Small intestine (tissue), 7 donors: Measurements from ENCODE around the gene CRACR2A. TPM values are rescaled to one million over a fixed set of nuclear protein-coding genes. Genes with fewer than 3 reads are reported as not detected.

Experiments
- DNase-seq, 2 donors: peaks; one replicate each; pipeline versions ENCODE4 v3.0.0 to v3.0.0-alpha.2; 2013
- FAIRE-seq: peaks from 2 replicates; lab custom pipeline; 2012; peaks lifted over from hg19 to GRCh38; lab: Jason Lieb, UNC
- H3K27ac ChIP-seq, 3 donors: one replicate each; pipeline ENCODE4 v1.5.1; 2013; ENCODE audit warnings: low read length in 2 of 3, mild to moderate bottlenecking in 2 of 3, control low read depth in 1 of 3, inconsistent platforms in 1 of 3, low read depth in 1 of 3, moderate library complexity in 1 of 3
- H3K27me3 ChIP-seq, 3 donors: one replicate each; pipeline ENCODE4 v1.6.1; 2013; ENCODE audit warnings: low read length in 3 of 3, inconsistent platforms in 1 of 3; ENCODE audit not compliant: control insufficient read depth in 3 of 3, insufficient read depth in 3 of 3
- H3K36me3 ChIP-seq, 3 donors: one replicate each; pipeline ENCODE4 v1.6.1; 2013; ENCODE audit warnings: low read length in 3 of 3, inconsistent platforms in 1 of 3, low read depth in 1 of 3, mild to moderate bottlenecking in 1 of 3, moderate library complexity in 1 of 3; ENCODE audit not compliant: control insufficient read depth in 3 of 3, insufficient read depth in 2 of 3
- H3K4me1 ChIP-seq, 3 donors: one replicate each; pipeline ENCODE4 v1.6.1; 2013; ENCODE audit warnings: low read length in 2 of 3, inconsistent platforms in 1 of 3, low read depth in 1 of 3, mild to moderate bottlenecking in 1 of 3, moderate library complexity in 1 of 3; ENCODE audit not compliant: control insufficient read depth in 3 of 3, insufficient read depth in 2 of 3
- H3K4me3 ChIP-seq, 3 donors: one replicate each; pipeline ENCODE4 v1.5.1; 2013; ENCODE audit warnings: low read length in 3 of 3, control low read depth in 1 of 3, inconsistent platforms in 1 of 3, low read depth in 1 of 3, mild to moderate bottlenecking in 1 of 3, moderate library complexity in 1 of 3
- H3K9me3 ChIP-seq, 2 donors: one replicate each; pipeline ENCODE4 v1.6.1; 2013; ENCODE audit warnings: low read depth in 1 of 2, low read length in 1 of 2; ENCODE audit not compliant: control insufficient read depth in 2 of 2, insufficient read depth in 1 of 2
- WGBS, 3 donors: extraction: QIAGEN DNeasy Blood & Tissue Kit; methylation state at CpG; one replicate each; pipeline ENCODE4 v1.1.7; 2013; 5-methylcytosine and 5-hydroxymethylcytosine counted together
- polyA plus RNA-seq, 4 donors: library from polyadenylated mRNA; stranded (reverse) in 3 of 4; unstranded in 1 of 4; fragments of 200-250 nt in 3 of 4; fragments of 120-200 nt in 1 of 4; gene quantifications; one replicate each; pipeline versions ENCODE4 v1.2.1 to v1.2.3, GENCODE V29; 2013
- donor health status: healthy with polysubstance abuse.
- donor health status: control.
- donor health status: control.
- donor health status: Bipolar disorder and iron deficiency.
- donor health status: healthy.

The CRACR2A gene
- polyA plus RNA-seq, 4 donors: 5.1 to 16.3 (median 8.8) TPM

- Histone ChIP-seq H3K27me3 (peaks cover 0 to 2% (median 0%) of the 10 kb centered on the region in 3 donors), H3K36me3 (no peaks in the 10 kb centered on the region), H3K4me3 (no peak overlapping the region), H3K9me3 (no peaks in the 10 kb centered on the region), H3K4me1 (no peaks in the 10 kb centered on the region), H3K27ac (no peak overlapping the region)
- no peak for DNase-seq
- no peak for FAIRE-seq
- 79 to 88% (median 87%) methylated on average over 7 of the region's 7 CpGs for WGBS, 3 donors
Observed at GRCh38 chr12:3597526-3598210, 155.2 kb downstream of the CRACR2A start.

DNA sequence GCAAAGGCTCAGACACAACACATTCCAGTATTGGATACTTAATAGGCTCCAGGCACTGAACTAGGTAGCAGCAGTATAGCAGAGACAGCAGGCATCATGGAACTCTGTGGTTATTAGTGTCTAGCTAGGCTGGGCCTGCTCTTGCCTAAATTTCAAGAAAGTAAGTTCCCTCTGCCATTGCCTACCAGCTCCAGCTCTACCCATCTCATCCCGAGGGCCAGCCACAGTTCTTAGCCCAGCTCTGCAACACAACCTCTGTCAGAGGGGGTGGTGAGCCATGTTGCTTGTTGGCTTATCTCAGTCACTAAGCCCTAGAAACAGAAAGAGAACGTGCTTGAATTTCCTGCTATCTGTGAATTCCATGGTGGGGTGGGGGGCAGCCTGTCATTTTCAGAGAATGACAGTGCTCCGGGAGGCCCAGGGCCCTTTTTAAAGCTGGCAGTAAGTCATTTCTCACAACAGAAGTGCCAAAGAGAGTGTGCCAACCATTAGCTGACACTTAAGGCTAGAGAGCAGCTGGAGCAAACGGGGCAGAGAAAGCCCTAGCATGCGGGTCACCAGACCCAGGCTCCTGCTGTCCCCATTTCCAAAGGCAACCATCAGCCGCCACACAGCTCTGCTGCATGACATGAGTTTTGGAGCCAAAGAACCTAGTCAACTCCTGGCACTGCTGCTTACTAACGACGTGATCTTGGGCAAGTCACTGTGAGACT, 156.1 kb downstream of the CRACR2A start:
- Histone ChIP-seq H3K4me1 (no peaks in the 10 kb centered on the region), H3K27me3 (peaks cover 0 to 2% (median 0%) of the 10 kb centered on the region in 3 donors), H3K27ac (no peak overlapping the region), H3K9me3 (no peaks in the 10 kb centered on the region), H3K4me3 (no peak overlapping the region), H3K36me3 (no peaks in the 10 kb centered on the region)
- FAIRE-seq: no peak
- DNase-seq: no peak
- 83 to 87% (median 83%) methylated on average over 8 of the region's 8 CpGs for WGBS, 3 donors

DNA sequence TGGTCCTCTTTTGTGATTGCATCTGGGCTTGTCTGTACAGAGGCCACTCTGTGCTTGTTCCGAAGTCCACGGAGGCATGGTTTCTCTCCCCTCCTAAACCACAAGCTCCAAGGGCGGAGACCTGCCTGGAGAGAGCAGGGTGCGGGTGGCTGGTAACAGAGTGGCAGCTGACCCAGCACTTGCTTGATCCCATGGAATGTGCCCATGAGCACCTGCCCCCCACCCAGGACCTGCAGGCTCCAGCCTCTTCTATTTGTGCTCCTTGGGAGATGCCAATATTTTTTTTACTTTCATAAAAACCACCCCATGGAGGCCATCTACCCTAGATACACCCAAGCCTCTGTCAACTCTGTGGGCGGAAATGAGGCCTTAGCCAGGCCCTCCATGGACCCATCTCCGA, 157.2 kb downstream of the CRACR2A start:
- Histone ChIP-seq H3K4me3 (no peak overlapping the region), H3K27me3 (peaks cover 0 to 2% (median 0%) of the 10 kb centered on the region in 3 donors), H3K27ac (no peak overlapping the region), H3K9me3 (no peaks in the 10 kb centered on the region), H3K36me3 (no peaks in the 10 kb centered on the region), H3K4me1 (no peaks in the 10 kb centered on the region)
- DNase-seq: no peak
- WGBS, 3 donors: 73 to 92% (median 73%) methylated on average over 6 of the region's 6 CpGs
- FAIRE-seq: no peak

DNA sequence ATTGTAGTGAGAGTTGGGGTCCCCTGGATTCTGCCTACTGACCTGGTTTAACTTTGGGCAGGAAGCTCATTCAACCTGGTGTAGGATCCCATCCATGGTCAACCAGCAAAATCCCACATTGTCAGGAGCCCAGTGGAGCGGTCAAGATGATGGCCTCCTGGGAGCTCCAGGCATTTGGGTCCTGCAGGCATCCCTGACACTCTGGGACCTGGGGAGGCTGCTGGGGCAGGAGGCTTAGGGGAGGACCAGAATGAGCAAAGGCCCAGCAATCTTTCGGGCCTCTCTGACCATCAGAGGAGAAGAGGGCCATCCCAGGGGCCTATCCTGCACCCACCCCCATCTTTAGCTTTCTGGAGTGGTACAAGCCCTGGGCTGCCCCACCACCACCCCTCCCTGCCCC, 157.9 kb downstream of the CRACR2A start:
- H3K27me3 ChIP-seq: no peaks in the 10 kb centered on the region
- no peak overlapping the region for H3K4me3 ChIP-seq
- H3K27ac ChIP-seq: no peak overlapping the region
- no peaks in the 10 kb centered on the region for H3K4me1 ChIP-seq
- no peaks in the 10 kb centered on the region for H3K9me3 ChIP-seq
- 79 to 99% (median 92%) methylated on average over 2 of the region's 2 CpGs for WGBS, 3 donors
- FAIRE-seq (no peak), DNase-seq (no peak)
- H3K36me3 ChIP-seq: no peaks in the 10 kb centered on the region

- Histone ChIP-seq H3K4me3 (no peak overlapping the region), H3K27ac (no peak overlapping the region), H3K27me3 (no peaks in the 10 kb centered on the region), H3K9me3 (no peaks in the 10 kb centered on the region), H3K36me3 (no peaks in the 10 kb centered on the region), H3K4me1 (no peaks in the 10 kb centered on the region)
- FAIRE-seq (no peak), DNase-seq (no peak)
- WGBS, 3 donors: 90 to 93% (median 90%) methylated on average over 9 of the region's 9 CpGs
Observed at GRCh38 chr12:3593906-3594483, 158.9 kb downstream of the CRACR2A start.

GRCh38 chr12:3592856-3593625, 159.9 kb downstream of the CRACR2A start:
- H3K27ac ChIP-seq: no peak overlapping the region
- H3K4me1 ChIP-seq: no peaks in the 10 kb centered on the region
- H3K4me3 ChIP-seq: no peak overlapping the region
- no peaks in the 10 kb centered on the region for H3K9me3 ChIP-seq
- 88 to 90% (median 88%) methylated on average over 30 of the region's 30 CpGs for WGBS, 3 donors
- no peaks in the 10 kb centered on the region for H3K36me3 ChIP-seq
- DNase-seq (no peak), FAIRE-seq (no peak)
- H3K27me3 ChIP-seq: no peaks in the 10 kb centered on the region

GRCh38 chr12:3589745-3590144, 163.2 kb downstream of the CRACR2A start:
- FAIRE-seq (no peak), DNase-seq (no peak)
- H3K36me3 ChIP-seq: no peaks in the 10 kb centered on the region
- no peak overlapping the region for H3K4me3 ChIP-seq
- H3K27ac ChIP-seq: no peak overlapping the region
- no peaks in the 10 kb centered on the region for H3K27me3 ChIP-seq
- no peaks in the 10 kb centered on the region for H3K9me3 ChIP-seq
- WGBS, 3 donors: 78 to 86% (median 81%) methylated on average over 3 of the region's 3 CpGs
- no peaks in the 10 kb centered on the region for H3K4me1 ChIP-seq

- H3K27ac ChIP-seq: no peak overlapping the region
- H3K36me3 ChIP-seq: no peaks in the 10 kb centered on the region
- DNase-seq: no peak
- H3K4me3 ChIP-seq: no peak overlapping the region
- FAIRE-seq: no peak
- peaks cover 0 to 7% of the 10 kb centered on the region in 2 donors for H3K9me3 ChIP-seq
- WGBS, 3 donors: 57 to 65% (median 62%) methylated on average over 9 of the region's 9 CpGs
- H3K4me1 ChIP-seq: no peaks in the 10 kb centered on the region
- H3K27me3 ChIP-seq: peaks cover 0 to 3% (median 0%) of the 10 kb centered on the region in 3 donors
Observed at GRCh38 chr12:3587402-3588013, 165.4 kb downstream of the CRACR2A start.
